Measurements from ENCODE around the gene FLACC1. TPM values are rescaled to one million over a fixed set of nuclear protein-coding genes. Genes with fewer than 3 reads are reported as not detected.

Gene FLACC1
- total RNA-seq, 8 experiments from 2014 or later, result 0.46 to 3.7 (median 1.1) TPM

DNA sequence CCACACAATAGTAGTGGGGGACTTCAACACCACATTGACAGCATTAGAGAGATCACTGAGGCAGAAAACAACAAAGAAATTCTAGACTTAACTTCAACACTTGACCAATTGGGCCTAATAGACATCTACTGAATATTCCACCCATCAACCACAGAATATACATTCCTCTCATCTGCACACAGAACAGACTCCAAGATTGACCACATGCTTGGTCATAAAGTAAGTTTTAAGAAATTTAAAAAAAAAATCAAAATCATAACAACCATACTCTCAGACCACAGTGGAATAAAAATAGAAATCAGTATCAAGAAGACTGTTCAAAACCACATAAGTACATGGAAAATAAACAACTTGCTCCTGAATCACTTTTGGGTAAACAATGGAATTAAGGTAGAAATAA lies 9.0 kb upstream of the FLACC1 start:
- no peak overlapping the region for H3K27ac ChIP-seq
- ATAC-seq (replicated peaks in 6 of 8), result peak in 2 of 8 experiments; percentile 52 to 64
- no peak overlapping the region for H3K4me3 ChIP-seq
- in situ Hi-C loops (cut with MboI; ENCODE audit: low pct_unique_long_range_greater_than_20kb in 2 of 9, low sequenced_read_pairs in 9 of 9, unreplicated experiment in 9 of 9), result loop anchor here in 1 of 9 experiments (10.0 kb wide), 1 partner anchor 121 kb away; no protein-coding TSS in a partner anchor
- no peaks in the 10 kb centered on the region for H3K4me1 ChIP-seq (replicated peaks in 1 of 2)

- Histone ChIP-seq H3K4me1 (replicated peaks in 1 of 2) (no peaks in the 10 kb centered on the region), H3K4me3 (no peak overlapping the region), H3K27ac (no peak overlapping the region)
- WGBS, 10 experiments, result 14 to 100% (median 82%) methylated on average over 1 to 2 of the region's 2 CpGs; no CpG with 5 or more reads in 1 of the 10 experiments
- in situ Hi-C loops (cut with MboI; ENCODE audit: low pct_unique_long_range_greater_than_20kb in 2 of 9, low sequenced_read_pairs in 9 of 9, unreplicated experiment in 9 of 9), result loop anchor here in 1 of 9 experiments (10.0 kb wide), 1 partner anchor 119 kb away; no protein-coding TSS in a partner anchor
- ATAC-seq (replicated peaks in 6 of 8), result peak in 4 of 8 experiments; percentile 57 to 81 (median 68)
Measured at GRCh38 chr2:201363857-201364560, 6.9 kb upstream of the FLACC1 start.

DNA sequence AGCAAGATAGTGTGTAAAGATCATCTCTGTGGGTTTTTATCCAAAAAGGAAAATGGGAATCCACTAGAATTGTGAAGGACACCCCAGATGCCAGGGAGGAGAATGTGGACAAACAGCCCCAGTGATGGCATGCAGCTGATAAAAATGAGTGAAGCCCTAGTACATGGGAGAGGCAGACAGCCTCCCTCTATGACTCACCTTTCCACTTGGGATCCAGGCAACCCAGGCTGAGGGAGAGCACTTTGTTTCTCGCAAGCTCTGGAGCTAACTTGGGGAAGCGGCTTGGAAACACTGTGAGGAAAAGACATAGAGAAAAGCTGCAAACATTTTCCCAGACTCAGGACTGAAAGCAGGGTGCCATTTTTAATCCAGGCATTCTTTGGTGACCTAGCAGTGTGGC lies 5.3 kb upstream of the FLACC1 start:
- Histone ChIP-seq H3K4me3 (no peak overlapping the region), H3K4me1 (replicated peaks in 1 of 2) (peaks cover 2% of the 10 kb centered on the region in 2 donors), H3K27ac (no peak overlapping the region)
- 94 to 100% (median 100%) methylated on average over 1 to 2 of the region's 2 CpGs; no CpG with 5 or more reads in 3 of the 10 experiments for WGBS, 10 experiments
- in situ Hi-C loops (cut with MboI; ENCODE audit: low pct_unique_long_range_greater_than_20kb in 2 of 9, low sequenced_read_pairs in 9 of 9, unreplicated experiment in 9 of 9), result loop anchor here in 1 of 9 experiments (10.0 kb wide), 1 partner anchor 118 kb away; no protein-coding TSS in a partner anchor
- no peak for ATAC-seq (replicated peaks in 6 of 8)

DNA sequence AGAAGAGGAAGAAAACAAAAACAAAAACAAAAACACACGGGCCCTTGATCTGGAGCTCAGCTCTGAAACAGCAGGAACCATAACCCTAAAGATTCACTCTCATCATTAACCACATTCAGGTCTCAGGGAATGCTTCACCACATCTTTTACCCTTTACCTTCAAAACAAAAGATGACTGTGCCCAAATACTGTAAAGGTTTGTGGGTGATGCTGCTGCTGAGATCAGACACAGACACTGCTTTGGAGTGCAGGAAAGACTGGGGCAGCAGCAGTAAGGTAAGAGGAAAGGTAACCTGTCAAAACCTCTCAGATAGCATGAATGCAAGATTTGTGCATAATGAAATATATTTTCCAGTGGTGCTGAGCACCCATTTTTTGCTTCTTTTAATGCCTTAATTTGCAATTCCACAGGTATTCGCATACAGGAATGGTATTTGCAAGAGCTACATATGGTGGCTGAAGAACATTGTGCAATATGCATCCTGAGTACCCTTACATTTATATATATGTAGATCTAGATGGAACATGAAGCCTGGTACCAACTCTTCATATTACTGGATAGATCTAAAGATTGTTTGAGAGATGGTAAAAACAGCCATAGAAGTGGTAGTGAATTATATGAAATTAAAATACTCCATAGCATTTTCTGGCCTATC lies 4.1 kb upstream of the FLACC1 start:
- WGBS, 10 experiments, result 22 to 100% (median 78%) methylated on average over 1 to 2 of the region's 2 CpGs; no CpG with 5 or more reads in 3 of the 10 experiments
- H3K4me3 ChIP-seq, result no peak overlapping the region
- peaks cover 3 to 8% of the 10 kb centered on the region in 2 donors for H3K4me1 ChIP-seq (replicated peaks in 1 of 2)
- peak in 1 of 8 experiments; percentile 63 for ATAC-seq (replicated peaks in 6 of 8)
- H3K27ac ChIP-seq, result no peak overlapping the region
- in situ Hi-C loops (cut with MboI; ENCODE audit: low pct_unique_long_range_greater_than_20kb in 2 of 9, low sequenced_read_pairs in 9 of 9, unreplicated experiment in 9 of 9), result loop anchor here in 1 of 9 experiments (10.0 kb wide), 1 partner anchor 116 kb away; no protein-coding TSS in a partner anchor

DNA sequence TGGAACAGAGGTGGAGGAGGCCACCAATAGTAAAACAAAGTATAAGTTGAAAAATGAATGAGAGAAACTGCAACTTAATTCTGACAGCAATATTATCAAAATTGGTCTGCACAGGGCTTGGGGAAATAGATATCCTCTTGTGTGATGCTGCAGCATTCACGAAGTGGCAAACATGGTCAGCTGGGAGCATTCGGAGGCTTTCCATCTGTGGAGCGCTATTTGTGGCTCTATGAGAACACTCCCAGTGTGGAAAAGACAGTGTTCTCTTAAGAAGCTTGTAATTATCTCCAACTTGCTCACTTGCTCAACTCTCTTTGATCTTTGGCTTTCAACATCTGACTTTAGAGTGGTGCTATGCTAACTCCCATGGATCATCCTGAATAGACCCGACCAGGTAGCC lies 3.1 kb upstream of the FLACC1 start:
- Histone ChIP-seq H3K4me3 (no peak overlapping the region), H3K27ac (no peak overlapping the region), H3K4me1 (replicated peaks in 1 of 2) (peaks cover 3 to 8% of the 10 kb centered on the region in 2 donors)
- in situ Hi-C loops (cut with MboI; ENCODE audit: low pct_unique_long_range_greater_than_20kb in 2 of 9, low sequenced_read_pairs in 9 of 9, unreplicated experiment in 9 of 9), result loop anchor here in 1 of 9 experiments (10.0 kb wide), 1 partner anchor 115 kb away; no protein-coding TSS in a partner anchor
- ATAC-seq (replicated peaks in 6 of 8), result no peak
- 89 to 100% (median 100%) methylated on average over 1 to 4 of the region's 4 CpGs; no CpG with 5 or more reads in 5 of the 10 experiments for WGBS, 10 experiments

- peaks cover 3 to 8% of the 10 kb centered on the region in 2 donors for H3K4me1 ChIP-seq (replicated peaks in 1 of 2)
- WGBS, 10 experiments, result 17 to 100% (median 87%) methylated on average over 2 to 3 of the region's 7 CpGs; no CpG with 5 or more reads in 5 of the 10 experiments
- peak in 2 of 8 experiments; percentile 24 to 72 for ATAC-seq (replicated peaks in 6 of 8)
- H3K27ac ChIP-seq, result no peak overlapping the region
- in situ Hi-C loops (cut with MboI; ENCODE audit: low pct_unique_long_range_greater_than_20kb in 2 of 9, low sequenced_read_pairs in 9 of 9, unreplicated experiment in 9 of 9), result no loop called here
- no peak overlapping the region for H3K4me3 ChIP-seq
Measured at GRCh38 chr2:201358684-201359083, 1.5 kb upstream of the FLACC1 start.

DNA sequence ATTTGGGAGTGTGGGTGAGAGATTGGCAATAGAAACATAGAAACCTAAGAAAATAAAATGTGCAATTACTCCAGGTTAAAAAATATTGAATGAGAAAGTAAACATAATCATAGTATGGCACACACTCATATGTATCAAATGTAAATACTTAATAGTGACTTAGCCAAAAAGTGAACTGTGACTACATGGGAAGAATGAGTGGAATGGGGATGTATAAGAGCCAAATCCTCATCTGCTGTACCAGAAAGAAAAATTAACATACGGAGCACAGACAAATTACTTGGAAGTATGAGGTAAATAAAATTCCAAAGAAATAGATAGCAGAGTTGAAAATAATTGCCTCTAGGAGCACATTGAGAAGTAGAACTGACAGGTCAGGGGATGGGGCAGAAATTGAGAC lies 4.0 kb downstream of the FLACC1 start:
- H3K4me3 ChIP-seq, result no peak overlapping the region
- in situ Hi-C loops (cut with MboI; ENCODE audit: low pct_unique_long_range_greater_than_20kb in 2 of 9, low sequenced_read_pairs in 9 of 9, unreplicated experiment in 9 of 9), result no loop called here
- no peak overlapping the region for H3K27ac ChIP-seq
- no peak for ATAC-seq (replicated peaks in 6 of 8)
- 10 to 100% (median 95%) methylated on average over 1 of the region's 1 CpG; no CpG with 5 or more reads in 2 of the 10 experiments for WGBS, 10 experiments
- peaks cover 3 to 8% of the 10 kb centered on the region in 2 donors for H3K4me1 ChIP-seq (replicated peaks in 1 of 2)

DNA sequence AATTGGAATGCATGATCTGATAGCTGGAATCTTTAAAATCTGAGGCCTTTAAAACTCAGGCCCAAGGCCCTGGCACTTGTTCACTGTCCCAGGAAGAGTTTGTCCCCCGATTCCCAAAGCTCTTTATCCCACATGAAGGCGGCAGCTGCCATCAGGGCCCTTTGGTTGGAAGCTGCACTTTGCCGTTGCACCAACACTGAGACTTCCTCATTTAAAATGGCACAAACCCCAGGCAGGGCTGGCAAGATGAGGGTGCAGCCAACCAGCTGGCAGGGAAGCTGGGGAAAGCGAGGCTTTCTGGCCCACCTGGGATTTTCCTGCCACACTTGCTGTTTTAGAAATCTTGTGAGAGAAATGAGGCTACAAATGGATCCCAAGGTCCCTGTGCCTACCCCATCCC lies 6.3 kb downstream of the FLACC1 start:
- H3K4me1 ChIP-seq (replicated peaks in 1 of 2), result no peaks in the 10 kb centered on the region
- 80 to 100% (median 85%) methylated on average over 1 to 3 of the region's 4 CpGs; no CpG with 5 or more reads in 2 of the 10 experiments for WGBS, 10 experiments
- H3K27ac ChIP-seq, result no peak overlapping the region
- in situ Hi-C loops (cut with MboI; ENCODE audit: low pct_unique_long_range_greater_than_20kb in 2 of 9, low sequenced_read_pairs in 9 of 9, unreplicated experiment in 9 of 9), result no loop called here
- H3K4me3 ChIP-seq, result no peak overlapping the region
- no peak for ATAC-seq (replicated peaks in 6 of 8)

- ATAC-seq (replicated peaks in 6 of 8), result no peak
- H3K4me1 ChIP-seq (replicated peaks in 1 of 2), result no peaks in the 10 kb centered on the region
- no peak overlapping the region for H3K4me3 ChIP-seq
- WGBS, 10 experiments, result 38 to 100% (median 61%) methylated on average over 1 to 4 of the region's 4 CpGs; no CpG with 5 or more reads in 1 of the 10 experiments
- in situ Hi-C loops (cut with MboI; ENCODE audit: low pct_unique_long_range_greater_than_20kb in 2 of 9, low sequenced_read_pairs in 9 of 9, unreplicated experiment in 9 of 9), result no loop called here
- H3K27ac ChIP-seq, result no peak overlapping the region
Measured at GRCh38 chr2:201349601-201350000, 7.5 kb downstream of the FLACC1 start.

DNA sequence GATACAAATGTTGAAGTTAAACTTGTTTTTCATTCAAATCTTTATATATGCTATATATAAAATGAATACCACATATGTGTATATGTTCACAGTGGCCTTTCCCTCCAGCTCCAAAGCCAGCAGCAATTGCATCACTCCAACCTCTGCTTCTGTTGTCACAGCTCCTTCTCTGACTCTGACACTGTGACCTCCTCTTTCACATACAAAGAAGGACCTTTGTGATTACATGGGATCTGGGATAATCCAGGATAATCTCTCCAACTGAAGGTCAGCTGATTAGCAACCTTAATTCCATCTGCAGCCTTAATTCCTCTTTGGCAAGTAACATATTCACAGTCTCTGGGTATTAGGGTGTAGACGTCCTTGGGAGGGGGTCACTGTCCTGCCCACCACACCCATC lies 8.4 kb downstream of the FLACC1 start:
- H3K4me1 ChIP-seq (replicated peaks in 1 of 2), result no peaks in the 10 kb centered on the region
- in situ Hi-C loops (cut with MboI; ENCODE audit: low pct_unique_long_range_greater_than_20kb in 2 of 9, low sequenced_read_pairs in 9 of 9, unreplicated experiment in 9 of 9), result no loop called here
- H3K27ac ChIP-seq, result no peak overlapping the region
- no peak overlapping the region for H3K4me3 ChIP-seq
- ATAC-seq (replicated peaks in 6 of 8), result no peak
- 29 to 33% methylated on average over 1 of the region's 1 CpG; no CpG with 5 or more reads in 8 of the 10 experiments for WGBS, 10 experiments

DNA sequence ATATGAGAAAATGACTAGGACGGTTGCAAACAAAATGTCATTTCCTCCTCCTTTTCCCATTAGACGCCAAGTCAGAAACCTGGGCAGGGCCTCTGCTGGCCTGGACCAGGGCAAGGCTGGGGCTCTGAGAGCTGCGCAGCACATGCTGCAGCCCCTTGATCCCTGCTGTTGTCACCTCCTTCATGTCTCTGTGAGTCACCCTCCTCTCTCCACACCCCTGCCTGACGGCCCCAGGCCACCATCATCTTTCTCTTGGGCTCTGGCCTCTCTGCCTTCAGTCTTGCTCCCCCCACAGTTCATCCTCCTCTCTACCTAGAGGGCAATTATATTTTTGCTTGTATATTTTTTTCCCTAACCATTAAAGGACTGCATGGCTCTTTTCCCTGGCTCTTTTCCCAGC lies 10.0 kb downstream of the FLACC1 start:
- in situ Hi-C loops (cut with MboI; ENCODE audit: low pct_unique_long_range_greater_than_20kb in 2 of 9, low sequenced_read_pairs in 9 of 9, unreplicated experiment in 9 of 9), result no loop called here

DNA sequence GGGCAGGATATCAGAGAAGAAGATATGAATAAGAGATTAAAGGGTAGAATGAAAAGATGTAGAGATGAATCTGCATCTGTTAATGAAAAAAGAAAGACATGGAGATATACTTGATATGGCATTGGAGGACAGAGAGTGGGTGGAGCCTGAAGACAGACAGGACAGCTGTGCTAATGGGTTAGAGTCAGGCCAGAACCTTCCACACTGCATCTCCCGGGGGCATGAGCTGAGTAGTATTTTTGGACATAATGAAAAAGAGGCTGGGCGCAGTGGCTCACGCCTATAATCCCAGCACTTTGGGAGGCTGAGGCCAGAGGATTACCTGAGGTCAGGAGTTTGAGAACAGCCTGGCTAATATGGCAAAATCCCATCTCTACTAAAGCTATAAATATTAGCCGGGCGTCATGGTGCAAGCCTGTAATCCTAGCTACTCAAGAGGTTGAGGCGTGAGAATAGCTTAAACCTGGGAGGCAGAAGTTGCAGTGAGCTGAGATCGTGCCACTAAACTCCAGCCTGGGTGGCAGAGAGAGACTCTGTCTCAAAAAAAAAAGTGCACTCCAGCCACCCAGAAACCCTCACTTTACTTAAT lies 11.4 kb downstream of the FLACC1 start:
- in situ Hi-C loops (cut with MboI; ENCODE audit: low pct_unique_long_range_greater_than_20kb in 2 of 9, low sequenced_read_pairs in 9 of 9, unreplicated experiment in 9 of 9), result no loop called here
- no peaks in the 10 kb centered on the region for H3K4me1 ChIP-seq (replicated peaks in 1 of 2)
- no peak overlapping the region for H3K27ac ChIP-seq
- ATAC-seq (replicated peaks in 6 of 8), result peak in 3 of 8 experiments; percentile 46 to 68 (median 66)
- WGBS, 10 experiments, result 50 to 100% (median 92%) methylated on average over 2 to 7 of the region's 7 CpGs; no CpG with 5 or more reads in 3 of the 10 experiments
- H3K4me3 ChIP-seq, result no peak overlapping the region

More for the DNA sequence above, 10.0 kb downstream of the FLACC1 start:
- no peak overlapping the region for H3K4me3 ChIP-seq
- WGBS, 10 experiments, result 53 to 93% (median 78%) methylated on average over 1 to 3 of the region's 4 CpGs; no CpG with 5 or more reads in 4 of the 10 experiments
- ATAC-seq (replicated peaks in 6 of 8), result peak in 1 of 8 experiments; percentile 70
- H3K27ac ChIP-seq, result no peak overlapping the region
- H3K4me1 ChIP-seq (replicated peaks in 1 of 2), result no peaks in the 10 kb centered on the region
